ENCODE data around the gene GOLGA6L26. TPM values are rescaled to one million over a fixed set of nuclear protein-coding genes. Genes with fewer than 3 reads are reported as not detected.
"Not testable (repeated sequence)": the region's sequence is repeated elsewhere in the genome, so short reads cannot be mapped to it uniquely, and the experiment has no call there.

The GOLGA6L26 gene
- total and polyA plus RNA-seq, 2 donors (not counting 1 experiment from before 2014, with no cell fraction given): not detected

- H3K27ac ChIP-seq (ENCODE audit: low read length in 2 of 2): not testable (repeated sequence)
- WGBS (ENCODE audit: insufficient coverage): no CpG with 5 or more reads among the region's 7 CpGs
These were observed 29.7 kb downstream of the GOLGA6L26 start for GRCh38 chr15:23304267-23304666.

DNA sequence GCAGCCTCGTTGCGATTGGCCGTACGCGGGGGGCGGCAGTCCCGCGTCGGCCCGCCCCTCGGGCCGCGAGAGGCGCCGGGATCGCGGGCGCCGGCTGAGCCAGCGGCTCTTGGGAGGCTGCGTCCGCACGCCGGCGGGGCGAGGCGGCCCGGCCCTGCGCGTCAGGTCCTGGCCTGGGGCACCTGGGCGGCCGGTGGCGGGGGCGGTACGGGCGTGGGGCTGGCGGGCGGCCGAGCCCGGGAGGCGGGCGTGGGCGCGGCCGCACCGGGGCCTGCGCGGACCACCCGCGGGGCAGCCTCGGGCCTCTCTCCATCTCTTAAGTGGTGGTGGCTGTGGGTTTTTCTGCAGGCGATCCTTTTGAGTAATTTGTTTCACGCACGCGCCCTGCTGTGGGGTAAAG is 30.3 kb downstream of the GOLGA6L26 start:
- H3K9me3 ChIP-seq (ENCODE audit: control extremely low read depth in 1 of 3, control insufficient read depth in 2 of 3, insufficient read depth in 1 of 3, low read length in 2 of 3); H3K79me2 ChIP-seq (ENCODE audit: control insufficient read depth, insufficient read depth, low read length); POLR2A ChIA-PET; H3K4me1 ChIP-seq (ENCODE audit: control insufficient read depth in 2 of 2, insufficient read depth in 2 of 2, low read length in 2 of 2); H3K36me3 ChIP-seq (replicated peaks in 1 of 2; ENCODE audit: control extremely low read depth in 1 of 2, control insufficient read depth in 1 of 2, extremely low read depth in 1 of 2, insufficient read depth in 2 of 2, low read length in 1 of 2); H3K27me3 Mint-ChIP-seq; CTCF ChIA-PET; H3K9me3 Mint-ChIP-seq (ENCODE audit: insufficient read depth); H3K27ac ChIP-seq (ENCODE audit: low read length in 2 of 2); intact Hi-C loops (cut with micrococcal nuclease); H4K20me1 ChIP-seq (ENCODE audit: control insufficient read depth, insufficient read depth, low read length, poor library complexity, severe bottlenecking); H3K27me3 ChIP-seq (replicated peaks in 1 of 4; ENCODE audit: control extremely low read depth in 1 of 4, control insufficient read depth in 3 of 4, insufficient read depth in 4 of 4, low read length in 3 of 4); ATAC-seq (ENCODE audit: low read depth): not testable (repeated sequence)
- H3K4me1 Mint-ChIP-seq: peaks cover 22% of the 10 kb centered on the region
- peak; percentile 51 for DNase-seq
- Histone ChIP-seq H3K9ac (ENCODE audit: low read length) (peak overlapping the region; percentile 45), H3K4me2 (replicated peaks; ENCODE audit: low read depth, low read length, poor library complexity, severe bottlenecking) (peak overlapping the region; percentile 19), H3K4me3 (ENCODE audit: control extremely low read depth in 1 of 5, extremely low read depth in 1 of 5, insufficient read depth in 1 of 5, low read depth in 2 of 5, low read length in 4 of 5) (peak overlapping the region in 4 of 5 experiments; percentile 30 to 58 (median 44)), H2AFZ (ENCODE audit: insufficient read depth, low read depth, low read length, poor library complexity, severe bottlenecking) (peak overlapping the region; percentile 68)
- H3K4me3 Mint-ChIP-seq: peak overlapping the region; percentile 91
- 0% methylated on average over 3 of the region's 55 CpGs for WGBS (ENCODE audit: insufficient coverage)
- peak overlapping the region; percentile 86 for H3K27ac Mint-ChIP-seq

More at GRCh38 chr15:23304267-23304666, 29.7 kb downstream of the GOLGA6L26 start:
- POLR2A ChIA-PET; H3K4me1 ChIP-seq (ENCODE audit: control insufficient read depth in 2 of 2, insufficient read depth in 2 of 2, low read length in 2 of 2); H4K20me1 ChIP-seq (ENCODE audit: control insufficient read depth, insufficient read depth, low read length, poor library complexity, severe bottlenecking); CTCF ChIA-PET; H3K9me3 Mint-ChIP-seq (ENCODE audit: insufficient read depth); DNase-seq; H3K9me3 ChIP-seq (ENCODE audit: control extremely low read depth in 1 of 3, control insufficient read depth in 2 of 3, insufficient read depth in 1 of 3, low read length in 2 of 3); H3K79me2 ChIP-seq (ENCODE audit: control insufficient read depth, insufficient read depth, low read length); ATAC-seq (ENCODE audit: low read depth); H3K27me3 ChIP-seq (replicated peaks in 1 of 4; ENCODE audit: control extremely low read depth in 1 of 4, control insufficient read depth in 3 of 4, insufficient read depth in 4 of 4, low read length in 3 of 4); intact Hi-C loops (cut with micrococcal nuclease); H3K27me3 Mint-ChIP-seq: not testable (repeated sequence)
- H3K4me3 ChIP-seq (ENCODE audit: control extremely low read depth in 1 of 5, extremely low read depth in 1 of 5, insufficient read depth in 1 of 5, low read depth in 2 of 5, low read length in 4 of 5): peak overlapping the region in 4 of 5 experiments; percentile 11 to 58 (median 44)
- peak overlapping the region; percentile 45 for H3K9ac ChIP-seq (ENCODE audit: low read length)
- H3K36me3 ChIP-seq (replicated peaks in 1 of 2; ENCODE audit: control extremely low read depth in 1 of 2, control insufficient read depth in 1 of 2, extremely low read depth in 1 of 2, insufficient read depth in 2 of 2, low read length in 1 of 2): peaks cover 0 to 14% of the 10 kb centered on the region in 2 experiments
- H2AFZ ChIP-seq (ENCODE audit: insufficient read depth, low read depth, low read length, poor library complexity, severe bottlenecking): peak overlapping the region; percentile 68
- H3K27ac Mint-ChIP-seq: peak overlapping the region; percentile 86
- H3K4me1 Mint-ChIP-seq: peaks cover 22% of the 10 kb centered on the region
- peak overlapping the region; percentile 19 for H3K4me2 ChIP-seq (replicated peaks; ENCODE audit: low read depth, low read length, poor library complexity, severe bottlenecking)
- peak overlapping the region; percentile 91 for H3K4me3 Mint-ChIP-seq

DNA sequence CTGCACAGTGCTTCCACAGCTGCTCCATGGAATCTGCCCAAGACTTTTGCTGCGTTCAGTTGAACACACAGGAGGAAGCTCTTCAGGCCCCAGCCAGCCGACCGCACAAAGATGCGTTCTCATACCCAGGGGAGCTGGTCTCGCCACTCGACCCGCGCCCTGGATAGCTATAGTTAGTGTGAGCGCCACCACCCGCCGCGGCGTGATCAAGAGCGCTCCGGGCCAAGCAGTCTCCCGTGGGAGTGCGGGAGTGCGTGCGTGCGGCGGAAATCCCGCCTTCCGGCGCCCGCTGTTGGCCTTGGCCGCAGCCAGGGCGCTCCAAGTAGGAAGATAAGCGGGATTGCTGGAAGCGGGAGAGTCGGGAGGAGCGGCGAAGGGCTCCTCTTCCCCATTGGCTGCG is 30.8 kb downstream of the GOLGA6L26 start:
- POLR2A ChIA-PET; CTCF ChIA-PET; H3K9me3 ChIP-seq (ENCODE audit: control extremely low read depth in 1 of 3, control insufficient read depth in 2 of 3, insufficient read depth in 1 of 3, low read length in 2 of 3); H2AFZ ChIP-seq (ENCODE audit: insufficient read depth, low read depth, low read length, poor library complexity, severe bottlenecking); H3K27me3 Mint-ChIP-seq; H3K79me2 ChIP-seq (ENCODE audit: control insufficient read depth, insufficient read depth, low read length); H3K4me3 Mint-ChIP-seq; H3K27ac ChIP-seq (ENCODE audit: low read length in 2 of 2); H3K4me1 ChIP-seq (ENCODE audit: control insufficient read depth in 2 of 2, insufficient read depth in 2 of 2, low read length in 2 of 2); H3K9ac ChIP-seq (ENCODE audit: low read length); H3K27me3 ChIP-seq (replicated peaks in 1 of 4; ENCODE audit: control extremely low read depth in 1 of 4, control insufficient read depth in 3 of 4, insufficient read depth in 4 of 4, low read length in 3 of 4); intact Hi-C loops (cut with micrococcal nuclease); H4K20me1 ChIP-seq (ENCODE audit: control insufficient read depth, insufficient read depth, low read length, poor library complexity, severe bottlenecking); H3K36me3 ChIP-seq (replicated peaks in 1 of 2; ENCODE audit: control extremely low read depth in 1 of 2, control insufficient read depth in 1 of 2, extremely low read depth in 1 of 2, insufficient read depth in 2 of 2, low read length in 1 of 2); DNase-seq; H3K9me3 Mint-ChIP-seq (ENCODE audit: insufficient read depth); H3K27ac Mint-ChIP-seq; H3K4me2 ChIP-seq (replicated peaks; ENCODE audit: low read depth, low read length, poor library complexity, severe bottlenecking); H3K4me3 ChIP-seq (ENCODE audit: control extremely low read depth in 1 of 5, extremely low read depth in 1 of 5, insufficient read depth in 1 of 5, low read depth in 2 of 5, low read length in 4 of 5): not testable (repeated sequence)
- peak; percentile 51 for ATAC-seq (ENCODE audit: low read depth)
- H3K4me1 Mint-ChIP-seq: peaks cover 22% of the 10 kb centered on the region
- no CpG with 5 or more reads among the region's 33 CpGs for WGBS (ENCODE audit: insufficient coverage)

Small RNAs within 50 kb of the gene (small RNA-seq; reads per million reads assigned to genes)
- not detected for gene RN7SL536P (ENCODE audit: insufficient read length, low read depth, low replicate concordance)

Other genes starting within 250 kb of the GOLGA6L26 start
- gene GOLGA6L1, start 197.4 kb downstream of the GOLGA6L26 start, total RNA-seq: not detected in 2 replicates
- not detected in 2 replicates for gene GOLGA6L1, start 197.4 kb downstream of the GOLGA6L26 start, polyA plus RNA-seq
- 0.12 TPM in 1 of 2 replicates, not detected in the other for gene GOLGA8S, start 20.6 kb upstream of the GOLGA6L26 start, total RNA-seq
- gene GOLGA8S, start 20.6 kb upstream of the GOLGA6L26 start, polyA plus RNA-seq: 0.04 TPM in 2 replicates
- gene GOLGA6L2, start 113.0 kb upstream of the GOLGA6L26 start, total RNA-seq: not detected in 2 replicates
- gene GOLGA6L2, start 113.0 kb upstream of the GOLGA6L26 start, polyA plus RNA-seq: not detected in 2 replicates
- 0.66 and 0.76 TPM in 2 replicates for gene MKRN3, start 231.5 kb upstream of the GOLGA6L26 start, total RNA-seq
- gene MKRN3, start 231.5 kb upstream of the GOLGA6L26 start, polyA plus RNA-seq: 0.13 and 0.61 TPM in 2 replicates

All from B cell (primary cell).